ENCODE data around the gene CX3CL1. TPM values are rescaled to one million over a fixed set of nuclear protein-coding genes. Genes with fewer than 3 reads are reported as not detected.

Gene CX3CL1
- total and polyA plus RNA-seq, 2 donors (not counting 1 experiment from before 2014, with no cell fraction given): not detected

GRCh38 chr16:57422026-57422944 is 50.0 kb downstream of the CX3CL1 start:
- no peaks in the 10 kb centered on the region for H3K9me3 Mint-ChIP-seq (ENCODE audit: insufficient read depth)
- no peaks in the 10 kb centered on the region for H3K27me3 ChIP-seq (replicated peaks in 1 of 4; ENCODE audit: control extremely low read depth in 1 of 4, control insufficient read depth in 3 of 4, insufficient read depth in 4 of 4, low read length in 3 of 4)
- H3K4me1 Mint-ChIP-seq: peaks cover 17% of the 10 kb centered on the region
- H3K36me3 ChIP-seq (replicated peaks in 1 of 2; ENCODE audit: control extremely low read depth in 1 of 2, control insufficient read depth in 1 of 2, extremely low read depth in 1 of 2, insufficient read depth in 2 of 2, low read length in 1 of 2): no peaks in the 10 kb centered on the region
- no peak overlapping the region for H3K9ac ChIP-seq (ENCODE audit: low read length)
- no peak overlapping the region for H3K4me3 Mint-ChIP-seq
- H4K20me1 ChIP-seq (ENCODE audit: control insufficient read depth, insufficient read depth, low read length, poor library complexity, severe bottlenecking): no peaks in the 10 kb centered on the region
- 85% methylated on average over 7 of the region's 10 CpGs for WGBS (ENCODE audit: insufficient coverage)
- no peak overlapping the region for H3K27ac ChIP-seq (ENCODE audit: low read length in 2 of 2)
- H3K4me1 ChIP-seq (ENCODE audit: control insufficient read depth in 2 of 2, insufficient read depth in 2 of 2, low read length in 2 of 2): peaks cover 10 to 13% of the 10 kb centered on the region in 2 donors
- H3K4me3 ChIP-seq (ENCODE audit: control extremely low read depth in 1 of 5, extremely low read depth in 1 of 5, insufficient read depth in 1 of 5, low read depth in 2 of 5, low read length in 4 of 5): no peak overlapping the region
- POLR2A ChIA-PET: no interaction called here
- CTCF ChIA-PET: interaction anchor here (0.9 to 10.1 kb wide), 4 partner anchors 9 to 225 kb away, joined by 3 to 364 read pairs (median 5); partner anchors contain the start of genes CIAPIN1 and COQ9
- no peak overlapping the region for H2AFZ ChIP-seq (ENCODE audit: insufficient read depth, low read depth, low read length, poor library complexity, severe bottlenecking)
- no peaks in the 10 kb centered on the region for H3K79me2 ChIP-seq (ENCODE audit: control insufficient read depth, insufficient read depth, low read length)
- ATAC-seq (ENCODE audit: low read depth) (no peak), DNase-seq (no peak)
- no peaks in the 10 kb centered on the region for H3K9me3 ChIP-seq (ENCODE audit: control extremely low read depth in 1 of 3, control insufficient read depth in 2 of 3, insufficient read depth in 1 of 3, low read length in 2 of 3)
- no peak overlapping the region for H3K27ac Mint-ChIP-seq
- H3K4me2 ChIP-seq (replicated peaks; ENCODE audit: low read depth, low read length, poor library complexity, severe bottlenecking): no peak overlapping the region
- TF ChIP-seq EZH2 (IDR thresholded peaks at IDR 0.05; ENCODE audit: borderline replicate concordance, insufficient read depth, low read depth, low read length, poor library complexity, severe bottlenecking) (no peak), CTCF (IDR thresholded peaks at IDR 0.05) (no peak)
- no peaks in the 10 kb centered on the region for H3K27me3 Mint-ChIP-seq
- intact Hi-C loops (cut with micrococcal nuclease): no loop called here

GRCh38 chr16:57423152-57423551 is 50.9 kb downstream of the CX3CL1 start:
- H3K27me3 Mint-ChIP-seq: no peaks in the 10 kb centered on the region
- H3K4me1 ChIP-seq (ENCODE audit: control insufficient read depth in 2 of 2, insufficient read depth in 2 of 2, low read length in 2 of 2): peaks cover 8 to 11% of the 10 kb centered on the region in 2 donors
- DNase-seq (no peak), ATAC-seq (ENCODE audit: low read depth) (no peak)
- no peak overlapping the region for H2AFZ ChIP-seq (ENCODE audit: insufficient read depth, low read depth, low read length, poor library complexity, severe bottlenecking)
- ChIA-PET CTCF (interaction anchor here (10.1 kb wide), 1 partner anchor 117 kb away, joined by 364 read pairs; no protein-coding TSS in a partner anchor), POLR2A (no interaction called here)
- WGBS (ENCODE audit: insufficient coverage): 94% methylated on average over 2 of the region's 2 CpGs
- no peak overlapping the region for H3K27ac Mint-ChIP-seq
- TF ChIP-seq EZH2 (IDR thresholded peaks at IDR 0.05; ENCODE audit: borderline replicate concordance, insufficient read depth, low read depth, low read length, poor library complexity, severe bottlenecking) (no peak), CTCF (IDR thresholded peaks at IDR 0.05) (no peak)
- peaks cover 0 to 2% of the 10 kb centered on the region in 2 experiments for H3K36me3 ChIP-seq (replicated peaks in 1 of 2; ENCODE audit: control extremely low read depth in 1 of 2, control insufficient read depth in 1 of 2, extremely low read depth in 1 of 2, insufficient read depth in 2 of 2, low read length in 1 of 2)
- no peak overlapping the region for H3K4me3 ChIP-seq (ENCODE audit: control extremely low read depth in 1 of 5, extremely low read depth in 1 of 5, insufficient read depth in 1 of 5, low read depth in 2 of 5, low read length in 4 of 5)
- no peaks in the 10 kb centered on the region for H3K9me3 ChIP-seq (ENCODE audit: control extremely low read depth in 1 of 3, control insufficient read depth in 2 of 3, insufficient read depth in 1 of 3, low read length in 2 of 3)
- intact Hi-C loops (cut with micrococcal nuclease): no loop called here
- no peak overlapping the region for H3K4me3 Mint-ChIP-seq
- no peaks in the 10 kb centered on the region for H4K20me1 ChIP-seq (ENCODE audit: control insufficient read depth, insufficient read depth, low read length, poor library complexity, severe bottlenecking)
- H3K9ac ChIP-seq (ENCODE audit: low read length): no peak overlapping the region
- H3K27ac ChIP-seq (ENCODE audit: low read length in 2 of 2): no peak overlapping the region
- no peak overlapping the region for H3K4me2 ChIP-seq (replicated peaks; ENCODE audit: low read depth, low read length, poor library complexity, severe bottlenecking)
- H3K4me1 Mint-ChIP-seq: peaks cover 12% of the 10 kb centered on the region
- no peaks in the 10 kb centered on the region for H3K27me3 ChIP-seq (replicated peaks in 1 of 4; ENCODE audit: control extremely low read depth in 1 of 4, control insufficient read depth in 3 of 4, insufficient read depth in 4 of 4, low read length in 3 of 4)
- H3K9me3 Mint-ChIP-seq (ENCODE audit: insufficient read depth): no peaks in the 10 kb centered on the region
- H3K79me2 ChIP-seq (ENCODE audit: control insufficient read depth, insufficient read depth, low read length): no peaks in the 10 kb centered on the region

Data from B cell (primary cell).